Esophagus muscularis mucosa (tissue), 3 donors: ENCODE results near the gene RBMXL3.

Experiments used
- CTCF ChIP-seq, 3 experiments: fragments of 200-600 bp in 2 of 3; fragments of 450-650 bp in 1 of 3; sonication (generic) in 2 of 3; IDR thresholded peaks; one replicate each; pipeline ENCODE4 v1.5.1; 2017 to 2019; ENCODE audit warnings: antibody characterized with exemption in 3 of 3, mild to moderate bottlenecking in 2 of 3, moderate library complexity in 1 of 3
- POLR2A ChIP-seq: fragments of 450-650 bp; IDR thresholded peaks from one replicate; pipeline ENCODE4 v1.6.1; 2017; ENCODE audit warnings: antibody characterized with exemption, moderate library complexity, mild to moderate bottlenecking, low read depth
- POLR2AphosphoS5 ChIP-seq, 2 donors: sonication (generic); formaldehyde crosslinking; IDR thresholded peaks; one replicate each; pipeline ENCODE4 v1.6.1; 2017; ENCODE audit warnings: antibody characterized with exemption in 2 of 2

DNA sequence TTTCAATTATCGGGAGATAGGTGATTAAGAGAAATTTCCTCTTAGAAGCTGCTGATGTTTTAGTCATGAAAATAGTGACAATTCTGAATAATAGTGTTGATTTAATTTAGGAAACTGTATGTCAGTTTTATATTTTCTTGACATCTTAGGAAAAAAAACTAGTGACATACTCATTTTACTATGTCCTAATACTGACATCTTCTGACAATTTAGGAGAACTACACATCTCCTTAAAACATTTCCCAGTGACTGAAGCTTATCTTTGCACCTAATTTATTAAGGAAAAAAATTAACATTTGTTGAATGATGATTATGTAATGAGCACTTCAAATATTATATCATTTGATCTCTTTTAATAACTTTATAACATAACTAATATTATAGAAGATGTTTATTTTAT, 42.0 kb upstream of the RBMXL3 start:
- TF ChIP-seq POLR2A (no peak), CTCF (IDR thresholded peaks at IDR 0.05) (peak; percentile 37 to 55 (median 49)), POLR2AphosphoS5 (IDR thresholded peaks at IDR 0.05) (no peak)
